ENCODE results near the gene SLC4A8.

SLC4A8 gene

DNA sequence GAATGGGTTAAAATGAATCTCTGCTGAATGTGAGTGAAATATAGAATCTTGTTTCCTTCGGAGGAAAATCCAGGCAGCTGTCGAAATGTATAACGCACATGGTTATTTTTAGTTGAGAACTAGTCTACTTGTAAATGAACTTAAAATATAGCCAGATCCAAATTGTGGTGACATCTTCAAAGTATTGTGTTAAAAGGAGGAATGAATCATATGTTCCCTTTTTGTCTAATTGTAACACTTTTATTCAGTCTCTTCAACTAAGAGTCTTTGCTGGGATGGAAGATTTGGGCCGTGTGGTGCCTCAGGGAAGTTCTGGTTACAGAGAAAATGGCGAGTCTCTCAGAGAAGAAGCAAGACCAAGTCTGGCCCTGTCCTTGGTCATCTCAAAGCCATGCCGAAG lies 82.5 kb downstream of the SLC4A8 start:
- Histone ChIP-seq H3K4me3 (ENCODE audit: low read length) (no peak overlapping the region), H4K20me1 (ENCODE audit: control insufficient read depth, insufficient read depth, low read depth, low read length) (no peaks in the 10 kb centered on the region), H3K9me3 (ENCODE audit: control insufficient read depth, insufficient read depth, low read length) (no peaks in the 10 kb centered on the region), H3K36me3 (ENCODE audit: control insufficient read depth, low read length) (no peaks in the 10 kb centered on the region), H3F3A (ENCODE audit: control insufficient read depth, insufficient read depth) (peaks cover 7% of the 10 kb centered on the region; the same call in 1 of the 2 replicates), H3K4me2 (ENCODE audit: low read length) (no peak overlapping the region), H3K27ac (ENCODE audit: low read depth, low read length) (no peak overlapping the region), H3K9me2 (replicated peaks; ENCODE audit: control insufficient read depth, low read length) (no peaks in the 10 kb centered on the region), H3K27me3 (ENCODE audit: control insufficient read depth, low read length) (no peaks in the 10 kb centered on the region), H3K4me1 (ENCODE audit: control insufficient read depth, low read length) (peaks cover 27% of the 10 kb centered on the region), H3K79me2 (ENCODE audit: control insufficient read depth, low read length) (no peaks in the 10 kb centered on the region)
- TF ChIP-seq, protein P1, sequence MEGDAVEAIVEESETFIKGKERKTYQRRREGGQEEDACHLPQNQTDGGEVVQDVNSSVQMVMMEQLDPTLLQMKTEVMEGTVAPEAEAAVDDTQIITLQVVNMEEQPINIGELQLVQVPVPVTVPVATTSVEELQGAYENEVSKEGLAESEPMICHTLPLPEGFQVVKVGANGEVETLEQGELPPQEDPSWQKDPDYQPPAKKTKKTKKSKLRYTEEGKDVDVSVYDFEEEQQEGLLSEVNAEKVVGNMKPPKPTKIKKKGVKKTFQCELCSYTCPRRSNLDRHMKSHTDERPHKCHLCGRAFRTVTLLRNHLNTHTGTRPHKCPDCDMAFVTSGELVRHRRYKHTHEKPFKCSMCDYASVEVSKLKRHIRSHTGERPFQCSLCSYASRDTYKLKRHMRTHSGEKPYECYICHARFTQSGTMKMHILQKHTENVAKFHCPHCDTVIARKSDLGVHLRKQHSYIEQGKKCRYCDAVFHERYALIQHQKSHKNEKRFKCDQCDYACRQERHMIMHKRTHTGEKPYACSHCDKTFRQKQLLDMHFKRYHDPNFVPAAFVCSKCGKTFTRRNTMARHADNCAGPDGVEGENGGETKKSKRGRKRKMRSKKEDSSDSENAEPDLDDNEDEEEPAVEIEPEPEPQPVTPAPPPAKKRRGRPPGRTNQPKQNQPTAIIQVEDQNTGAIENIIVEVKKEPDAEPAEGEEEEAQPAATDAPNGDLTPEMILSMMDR (IDR thresholded peaks at IDR 0.05; ENCODE audit: low read depth, low read length, poor library complexity, severe bottlenecking), result no peak
- TF ChIP-seq EZH2phosphoT487 (IDR thresholded peaks at IDR 0.05; ENCODE audit: borderline replicate concordance, low read length), result no peak

DNA sequence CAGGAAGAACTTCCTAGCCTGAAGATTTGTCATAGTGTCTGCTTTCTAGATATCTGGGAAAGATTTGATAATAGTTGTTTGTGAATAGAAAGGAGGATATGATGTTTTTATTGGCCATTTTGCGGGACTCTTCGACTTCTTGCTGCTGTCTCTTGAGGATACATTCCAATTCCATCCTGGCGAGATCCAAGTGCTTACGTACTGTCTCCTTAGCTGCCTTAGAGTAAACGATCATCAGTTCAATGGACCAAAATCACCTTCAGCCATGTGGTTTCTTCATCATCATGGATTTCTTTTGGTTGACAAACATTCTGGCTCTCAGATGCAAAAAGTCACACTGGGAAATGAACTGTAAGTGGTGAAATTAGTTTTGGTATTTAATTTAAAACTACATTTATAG lies 83.7 kb downstream of the SLC4A8 start:
- Histone ChIP-seq H4K20me1 (ENCODE audit: control insufficient read depth, insufficient read depth, low read depth, low read length) (no peaks in the 10 kb centered on the region), H3K4me1 (ENCODE audit: control insufficient read depth, low read length) (peaks cover 18% of the 10 kb centered on the region), H3K27ac (ENCODE audit: low read depth, low read length) (no peak overlapping the region), H3K4me3 (ENCODE audit: low read length) (no peak overlapping the region), H3K9me3 (ENCODE audit: control insufficient read depth, insufficient read depth, low read length) (no peaks in the 10 kb centered on the region), H3K79me2 (ENCODE audit: control insufficient read depth, low read length) (no peaks in the 10 kb centered on the region), H3K36me3 (ENCODE audit: control insufficient read depth, low read length) (no peaks in the 10 kb centered on the region), H3K9me2 (replicated peaks; ENCODE audit: control insufficient read depth, low read length) (no peaks in the 10 kb centered on the region), H3K27me3 (ENCODE audit: control insufficient read depth, low read length) (no peaks in the 10 kb centered on the region), H3K4me2 (ENCODE audit: low read length) (no peak overlapping the region), H3F3A (ENCODE audit: control insufficient read depth, insufficient read depth) (peaks cover 6% of the 10 kb centered on the region; the same call in 1 of the 2 replicates)
- no peak for TF ChIP-seq EZH2phosphoT487 (IDR thresholded peaks at IDR 0.05; ENCODE audit: borderline replicate concordance, low read length)
- TF ChIP-seq, protein P1 (IDR thresholded peaks at IDR 0.05; ENCODE audit: low read depth, low read length, poor library complexity, severe bottlenecking), result no peak

DNA sequence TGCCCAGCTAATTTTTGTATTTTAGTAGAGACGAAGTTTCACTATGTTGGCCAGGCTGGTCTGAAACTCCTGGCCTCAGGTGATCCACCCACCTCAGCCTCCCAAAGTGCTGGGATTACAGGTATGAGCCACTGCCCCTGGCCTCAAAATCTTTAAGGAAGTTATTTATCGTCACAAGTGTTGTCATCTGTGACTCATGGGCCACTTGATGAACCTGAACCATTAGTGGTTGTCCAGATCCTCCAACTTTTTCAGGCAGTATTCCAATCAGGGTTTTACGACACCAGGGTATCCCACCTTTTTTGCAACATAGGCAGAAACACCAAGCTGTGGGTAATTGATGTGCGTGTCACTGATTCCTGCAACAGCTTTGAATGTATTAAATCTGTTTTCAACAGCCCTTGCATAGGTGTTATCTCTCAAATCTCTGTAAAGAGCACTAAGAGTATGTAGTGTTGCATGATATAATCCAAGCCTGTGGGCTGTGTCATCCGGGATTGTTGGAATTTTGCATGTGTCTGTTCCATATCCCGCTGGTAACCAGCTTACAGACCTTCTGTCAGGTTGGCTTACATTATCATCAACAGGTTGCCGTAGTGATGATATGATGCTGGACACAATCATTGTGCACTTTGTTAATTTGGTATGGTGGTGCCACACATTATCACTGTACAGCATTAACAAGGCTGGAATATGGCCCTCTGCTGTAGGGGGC lies 87.1 kb downstream of the SLC4A8 start:
- TF ChIP-seq, protein P1 (IDR thresholded peaks at IDR 0.05; ENCODE audit: low read depth, low read length, poor library complexity, severe bottlenecking), result no peak
- TF ChIP-seq EZH2phosphoT487 (IDR thresholded peaks at IDR 0.05; ENCODE audit: borderline replicate concordance, low read length), result no peak
- H3K27me3 ChIP-seq (ENCODE audit: control insufficient read depth, low read length), result 0 out of 2 replicates have a peak, but pooled peaks cover 3% of the 10 kb centered on the region
- H3K36me3 ChIP-seq (ENCODE audit: control insufficient read depth, low read length), result no peaks in the 10 kb centered on the region

More for the DNA sequence above, 87.1 kb downstream of the SLC4A8 start:
- Histone ChIP-seq H3K4me2 (ENCODE audit: low read length) (no peak overlapping the region), H3K9me3 (ENCODE audit: control insufficient read depth, insufficient read depth, low read length) (no peaks in the 10 kb centered on the region), H3F3A (ENCODE audit: control insufficient read depth, insufficient read depth) (no peaks in the 10 kb centered on the region), H3K79me2 (ENCODE audit: control insufficient read depth, low read length) (no peaks in the 10 kb centered on the region), H3K9me2 (replicated peaks; ENCODE audit: control insufficient read depth, low read length) (no peaks in the 10 kb centered on the region), H3K4me3 (ENCODE audit: low read length) (no peak overlapping the region), H4K20me1 (ENCODE audit: control insufficient read depth, insufficient read depth, low read depth, low read length) (no peaks in the 10 kb centered on the region), H3K4me1 (ENCODE audit: control insufficient read depth, low read length) (no peaks in the 10 kb centered on the region), H3K27ac (ENCODE audit: low read depth, low read length) (no peak overlapping the region)

Data from DOHH2 (cell line).